ENCODE results near the gene CNTROB. TPM values are rescaled to one million over a fixed set of nuclear protein-coding genes. Genes with fewer than 3 reads are reported as not detected.

CNTROB gene
- total RNA-seq: 26.8 and 44.9 TPM in 2 replicates

- DNase-seq (ENCODE audit: low read depth): peak; percentile 77
- peak within 1 kb of the TSS; percentile 72 for H3K4me3 ChIP-seq (ENCODE audit: low read depth, low read length)
- TF ChIP-seq, protein P1, sequence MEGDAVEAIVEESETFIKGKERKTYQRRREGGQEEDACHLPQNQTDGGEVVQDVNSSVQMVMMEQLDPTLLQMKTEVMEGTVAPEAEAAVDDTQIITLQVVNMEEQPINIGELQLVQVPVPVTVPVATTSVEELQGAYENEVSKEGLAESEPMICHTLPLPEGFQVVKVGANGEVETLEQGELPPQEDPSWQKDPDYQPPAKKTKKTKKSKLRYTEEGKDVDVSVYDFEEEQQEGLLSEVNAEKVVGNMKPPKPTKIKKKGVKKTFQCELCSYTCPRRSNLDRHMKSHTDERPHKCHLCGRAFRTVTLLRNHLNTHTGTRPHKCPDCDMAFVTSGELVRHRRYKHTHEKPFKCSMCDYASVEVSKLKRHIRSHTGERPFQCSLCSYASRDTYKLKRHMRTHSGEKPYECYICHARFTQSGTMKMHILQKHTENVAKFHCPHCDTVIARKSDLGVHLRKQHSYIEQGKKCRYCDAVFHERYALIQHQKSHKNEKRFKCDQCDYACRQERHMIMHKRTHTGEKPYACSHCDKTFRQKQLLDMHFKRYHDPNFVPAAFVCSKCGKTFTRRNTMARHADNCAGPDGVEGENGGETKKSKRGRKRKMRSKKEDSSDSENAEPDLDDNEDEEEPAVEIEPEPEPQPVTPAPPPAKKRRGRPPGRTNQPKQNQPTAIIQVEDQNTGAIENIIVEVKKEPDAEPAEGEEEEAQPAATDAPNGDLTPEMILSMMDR (conservative IDR thresholded peaks at IDR 0.05; ENCODE audit: low read depth, low read length): no peak
These were observed at the start of gene CNTROB, which contains the start of gene TRAPPC1 for GRCh38 chr17:7931709-7932482. Gene CNTROB, plus strand, starts transcription at chr17:7932206. Its CDS starts 874 bp downstream, at chr17:7933080. Gene TRAPPC1, minus strand, starts transcription at chr17:7931946. Its CDS starts 117 bp downstream, at chr17:7931829.

GRCh38 chr17:7882629-7883028 lies 49.4 kb upstream of the CNTROB start:
- H3K4me3 ChIP-seq (ENCODE audit: low read depth, low read length): no peak overlapping the region
- no peak for DNase-seq (ENCODE audit: low read depth)
- TF ChIP-seq, protein P1 (conservative IDR thresholded peaks at IDR 0.05; ENCODE audit: low read depth, low read length): no peak

DNA sequence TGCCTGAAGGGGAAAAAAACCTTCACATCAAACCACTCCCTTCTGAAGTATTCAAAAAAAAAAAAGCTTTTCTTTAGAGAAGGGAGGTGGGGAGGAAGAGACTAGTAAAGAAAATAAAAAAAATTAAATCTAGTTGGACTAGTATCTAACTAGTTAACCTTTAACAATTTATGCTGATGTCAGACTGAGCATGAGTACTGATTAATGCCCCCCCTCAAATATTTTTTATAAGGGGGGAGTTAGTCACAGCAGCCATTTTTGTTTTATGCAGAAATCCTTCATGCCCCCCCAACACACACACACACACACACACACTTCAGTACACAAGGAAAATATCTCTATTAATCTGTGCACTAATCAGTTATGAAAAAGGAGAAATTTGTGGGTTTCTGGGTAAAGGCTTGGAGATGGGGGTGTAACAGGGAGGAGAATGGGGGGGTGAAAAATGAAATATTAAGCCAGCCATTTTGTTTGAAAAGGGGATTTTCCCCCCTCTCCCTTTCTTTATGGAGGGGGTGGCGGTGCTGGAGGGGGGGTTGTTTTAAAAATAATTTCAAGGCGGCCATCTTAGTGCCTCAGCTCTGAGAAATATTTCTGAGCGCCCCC lies 48.1 kb upstream of the CNTROB start:
- TF ChIP-seq, protein P1 (conservative IDR thresholded peaks at IDR 0.05; ENCODE audit: low read depth, low read length): no peak
- H3K4me3 ChIP-seq (ENCODE audit: low read depth, low read length): peak overlapping the region; percentile 44
- no peak for DNase-seq (ENCODE audit: low read depth)

GRCh38 chr17:7884581-7885366 lies 47.2 kb upstream of the CNTROB start:
- H3K4me3 ChIP-seq (ENCODE audit: low read depth, low read length): peak overlapping the region; percentile 88
- TF ChIP-seq, protein P1 (conservative IDR thresholded peaks at IDR 0.05; ENCODE audit: low read depth, low read length): no peak
- no peak for DNase-seq (ENCODE audit: low read depth)

GRCh38 chr17:7885367-7886226 lies 46.4 kb upstream of the CNTROB start:
- DNase-seq (ENCODE audit: low read depth): no peak
- TF ChIP-seq, protein P1 (conservative IDR thresholded peaks at IDR 0.05; ENCODE audit: low read depth, low read length): no peak
- peak overlapping the region; percentile 88 for H3K4me3 ChIP-seq (ENCODE audit: low read depth, low read length)
